Kidney tubule cell (primary cell): ENCODE results near the gene CCND3.
A peak's percentile ranks its signal among the peaks of the same experiment; 100 is the strongest.

Source experiments
- DNase-seq: peaks from one replicate; pipeline ENCODE4 v3.0.0-alpha.2; 2018; ENCODE audit warnings: low spot score

Gene CCND3

DNA sequence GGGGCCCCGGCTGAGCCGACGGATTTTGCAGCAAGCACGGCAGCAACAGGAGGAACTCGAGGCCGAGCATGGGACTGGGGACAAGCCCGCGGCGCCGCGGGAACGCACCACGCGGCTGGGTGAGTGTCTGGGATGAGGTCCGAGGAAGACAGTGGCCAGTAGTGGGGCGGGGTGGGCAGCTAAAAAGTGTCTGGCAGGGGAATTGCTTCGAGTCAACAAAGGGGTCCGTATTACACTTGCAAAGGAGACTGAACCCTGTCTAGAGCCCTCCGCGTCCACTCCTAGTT, 20.0 kb downstream of the CCND3 start:
- no peak for DNase-seq

GRCh38 chr6:41920921-41921711, 20.5 kb downstream of the CCND3 start, which contains the start of the genes BYSL and MED20:
BYSL (plus strand) TSS chr6:41921499; CDS start chr6:41921563, 64 bp downstream.
MED20 (minus strand) TSS chr6:41921139; CDS start chr6:41921018, 121 bp downstream.
- peak; percentile 98 for DNase-seq

GRCh38 chr6:41917528-41917927, 24.1 kb downstream of the CCND3 start:
- peak; percentile 94 for DNase-seq

DNA sequence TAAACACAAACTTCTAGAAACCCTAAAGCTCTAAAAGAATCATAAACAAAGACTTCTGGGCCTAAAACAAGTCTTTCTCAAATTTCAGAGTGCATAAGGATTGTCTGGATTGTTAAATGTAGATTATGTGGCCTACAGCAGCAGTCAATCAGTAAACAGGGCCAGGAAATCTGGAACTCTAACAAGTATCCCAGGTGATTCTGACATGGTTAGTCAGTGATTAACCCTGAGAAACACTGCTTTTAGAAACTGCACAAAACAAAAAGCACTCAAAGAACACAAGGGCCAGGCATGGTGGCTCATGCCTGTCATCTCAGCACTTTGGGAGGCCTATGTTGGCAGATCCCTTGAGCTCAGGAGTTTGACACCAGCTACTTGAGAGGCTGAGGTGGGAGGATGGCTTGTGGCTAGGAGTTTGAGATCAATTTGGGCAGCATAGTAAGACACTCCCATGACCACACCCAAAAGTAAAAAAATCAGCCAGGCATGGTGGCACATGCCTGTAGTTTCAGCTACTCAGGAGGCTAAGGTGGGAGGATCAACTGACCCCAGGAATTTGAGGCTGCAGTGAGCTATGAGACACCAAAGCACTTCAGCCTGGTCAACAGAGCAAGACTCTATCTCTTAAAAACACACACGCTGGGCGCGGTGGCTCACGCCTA, 26.6 kb downstream of the CCND3 start:
- peak; percentile 78 for DNase-seq

DNA sequence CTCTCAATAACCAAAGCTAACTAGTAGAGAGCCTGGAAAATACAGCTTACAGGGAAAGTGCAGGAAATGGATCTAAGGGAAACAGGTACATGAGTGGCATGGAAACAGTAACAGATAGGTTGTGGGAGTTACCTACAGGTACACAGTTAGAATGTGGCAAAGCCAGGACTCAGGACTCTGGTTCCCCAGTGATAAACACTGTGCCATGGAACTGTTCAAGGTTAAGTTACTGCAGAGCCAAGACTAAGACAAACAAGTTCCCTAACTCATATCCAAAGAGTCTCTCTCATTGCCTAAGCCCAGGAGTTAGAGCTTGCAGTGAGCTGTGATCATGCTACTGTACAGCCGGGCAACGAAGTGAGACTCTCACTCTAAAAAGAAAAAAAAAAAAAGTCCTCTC, 27.3 kb downstream of the CCND3 start:
- DNase-seq, result no peak

GRCh38 chr6:41909727-41910126, 31.9 kb downstream of the CCND3 start:
- DNase-seq, result no peak

DNA sequence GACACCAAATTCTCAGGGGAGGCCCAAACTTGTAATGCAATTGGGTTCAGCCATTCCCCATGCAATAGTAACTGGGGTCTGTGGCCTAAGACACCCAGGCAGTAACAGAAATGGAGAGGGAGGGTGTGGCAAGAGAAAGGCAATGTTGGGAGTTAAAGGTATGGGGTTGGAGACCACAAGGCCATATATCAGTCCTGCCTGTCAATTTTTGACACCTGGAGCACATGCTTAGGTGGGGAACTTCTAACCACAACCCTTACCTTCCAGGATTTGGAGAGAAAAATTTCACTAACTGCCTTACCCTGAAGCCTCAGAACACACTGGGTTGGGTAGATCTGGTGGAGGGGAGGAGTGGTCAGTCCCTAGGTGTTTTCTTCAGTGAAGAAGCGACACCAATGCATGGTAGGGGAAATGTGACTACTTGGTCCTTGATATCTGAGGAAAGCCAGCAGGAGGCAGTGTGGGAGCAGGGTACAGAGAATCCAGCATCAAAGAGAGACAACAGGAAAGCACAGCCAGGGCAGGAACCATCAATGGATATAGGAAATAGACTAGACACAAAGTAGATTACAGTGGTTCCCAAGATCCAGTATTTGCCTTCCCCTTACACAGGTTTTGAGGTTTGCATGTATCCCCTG, 39.6 kb downstream of the CCND3 start:
- DNase-seq, result peak; percentile 35

DNA sequence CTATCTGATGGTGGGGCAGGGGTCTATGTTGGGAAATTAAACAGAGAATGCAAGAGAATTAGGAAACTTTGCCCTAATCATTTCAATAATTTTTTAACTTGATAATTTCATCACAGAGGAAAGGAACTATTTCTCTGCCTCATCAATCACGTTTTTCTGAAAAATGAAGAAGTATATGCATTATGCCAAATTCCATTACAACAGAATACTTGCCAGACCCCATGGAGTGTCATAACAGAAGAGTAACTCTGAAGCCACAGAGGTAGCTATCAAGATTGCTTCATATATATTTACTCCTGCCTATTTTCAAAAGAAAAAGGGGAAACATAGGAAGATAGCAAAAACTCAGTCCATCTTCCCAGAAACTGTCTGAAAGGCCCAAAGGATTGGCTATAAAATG, 40.7 kb downstream of the CCND3 start:
- no peak for DNase-seq

DNA sequence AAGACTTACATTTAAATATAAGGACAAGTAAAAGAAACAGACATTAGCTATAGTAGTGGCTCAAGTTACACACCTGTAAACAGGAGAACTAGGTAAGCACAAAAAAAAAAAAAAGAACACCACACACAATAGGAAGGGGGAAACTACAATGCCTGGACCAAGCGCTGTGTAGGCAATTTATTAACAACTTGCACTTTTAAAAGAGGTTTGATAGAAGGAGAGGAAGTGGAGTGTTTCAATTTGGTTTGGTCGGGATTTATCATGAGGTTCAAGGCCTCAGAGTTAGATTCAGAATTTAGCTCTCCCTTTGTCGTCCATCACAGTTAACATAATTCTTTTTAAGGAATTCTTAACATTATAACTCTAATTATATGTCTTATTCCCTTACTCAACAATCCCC, 45.3 kb downstream of the CCND3 start:
- no peak for DNase-seq

GRCh38 chr6:41895300-41896233, 46.0 kb downstream of the CCND3 start, which contains the start of gene USP49:
USP49 (minus strand) TSS chr6:41895375; CDS start chr6:41806983, 88,392 bp downstream.
- DNase-seq, result peak; percentile 75

- no peak for DNase-seq
These were observed 47.0 kb downstream of the CCND3 start for GRCh38 chr6:41894366-41895299.

DNA sequence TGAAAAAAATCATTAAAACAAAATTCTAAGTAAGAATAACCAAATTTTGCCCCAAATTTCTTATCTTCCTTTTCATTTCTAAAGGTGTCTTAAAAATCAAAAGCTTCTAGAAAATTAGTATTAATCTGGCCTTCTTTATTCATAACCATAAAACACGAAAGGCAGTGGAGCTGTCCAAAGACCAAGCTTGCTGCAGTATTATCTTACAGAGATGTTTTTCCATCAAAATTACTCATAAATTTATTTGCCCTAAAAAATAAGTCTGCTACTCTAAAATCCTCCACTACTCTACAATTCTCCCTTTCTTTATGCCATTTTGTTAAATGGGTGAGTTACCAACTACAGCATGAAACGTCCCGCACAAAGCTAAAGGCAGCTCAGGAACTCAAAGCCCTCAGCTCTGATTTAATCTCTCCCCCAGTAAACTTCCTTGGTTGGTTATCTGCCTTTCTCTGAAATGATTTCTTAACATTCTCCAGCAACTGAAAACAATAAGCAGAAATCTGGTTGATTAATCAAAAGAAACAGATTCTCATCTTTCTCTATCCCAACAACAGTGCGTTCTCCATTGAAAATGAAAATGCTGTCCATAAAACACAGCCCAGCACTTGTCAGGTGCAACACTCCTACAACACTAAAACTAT, 48.6 kb downstream of the CCND3 start:
- no peak for DNase-seq

DNA sequence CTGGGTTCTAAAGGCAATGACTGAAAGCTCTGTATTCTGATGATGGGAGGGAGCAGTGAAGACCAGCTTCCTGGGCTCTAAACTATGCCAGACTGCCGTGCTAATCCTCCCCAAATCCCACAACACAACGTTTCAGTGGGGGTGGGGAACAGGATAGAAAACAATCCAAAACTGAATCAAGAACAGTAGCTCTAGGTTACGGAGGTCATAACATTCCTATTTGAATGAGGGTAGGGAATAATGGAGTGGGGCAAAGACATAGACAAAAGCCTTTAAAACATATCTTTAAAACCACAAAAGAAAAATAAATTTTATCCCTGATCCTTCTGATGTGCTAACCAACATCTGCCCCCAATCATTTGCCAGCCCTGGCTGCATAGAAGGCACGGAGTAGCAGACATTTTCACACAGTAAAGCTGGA, 54.3 kb downstream of the CCND3 start:
- no peak for DNase-seq

DNA sequence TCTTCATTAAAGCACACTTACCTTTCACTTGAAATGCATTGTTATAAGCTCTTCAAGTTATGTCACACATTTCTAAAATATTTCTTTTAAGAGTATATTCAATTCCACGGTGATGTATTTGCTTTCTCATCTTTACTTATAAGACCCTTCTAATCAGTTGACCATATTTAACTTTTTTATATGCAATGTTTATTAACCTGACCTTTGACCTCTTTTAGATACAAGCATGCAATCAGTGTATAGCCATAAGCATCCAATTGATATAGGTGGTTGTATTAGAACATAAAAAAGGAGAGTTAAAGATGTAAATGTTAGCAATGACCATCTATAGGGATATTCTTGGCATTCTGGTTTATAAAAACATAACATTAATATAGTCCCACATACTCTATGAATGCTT, 55.7 kb downstream of the CCND3 start:
- DNase-seq, result no peak

DNA sequence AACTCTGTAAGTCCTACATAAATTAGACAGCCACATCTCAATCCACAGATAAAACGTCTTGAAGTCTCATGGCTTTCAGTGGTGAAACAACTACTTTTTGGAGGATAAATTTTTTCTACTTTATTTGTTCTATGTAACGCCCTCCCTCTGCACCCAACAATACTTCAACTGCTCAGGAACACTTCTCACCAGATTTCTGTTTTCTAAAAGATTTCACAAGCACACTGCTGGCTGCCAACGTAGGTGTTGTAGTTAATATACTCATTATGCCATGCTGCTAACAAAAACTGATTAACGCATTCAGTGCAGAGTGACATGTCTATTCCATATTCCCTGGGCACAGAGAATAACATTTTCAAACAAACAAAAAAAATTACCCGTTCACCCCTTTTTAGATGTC, 56.7 kb downstream of the CCND3 start:
- DNase-seq, result no peak
